NCI-H345 treated with DMSO at 0.1 percent for 48 hours (cell line): ENCODE measurements around the gene TAF4.
A peak's percentile ranks its signal among the peaks of the same experiment; 100 is the strongest.
"Not testable (repeated sequence)": the region's sequence is repeated elsewhere in the genome, so short reads cannot be mapped to it uniquely, and the experiment has no call there.

Experiments used
- DNase-seq: peaks from one replicate; lab custom pipeline; 2025; ENCODE audit not compliant: unreplicated experiment; lab: John Stamatoyannopoulos, UW

Gene TAF4

GRCh38 chr20:61951695-61952533, 113.8 kb downstream of the TAF4 start:
- no peak for DNase-seq

- no peak for DNase-seq
Observed at GRCh38 chr20:61950641-61951071, 115.0 kb downstream of the TAF4 start.

GRCh38 chr20:61949714-61950640, 115.7 kb downstream of the TAF4 start:
- no peak for DNase-seq

GRCh38 chr20:61949363-61949713, 116.3 kb downstream of the TAF4 start:
- DNase-seq: no peak

- no peak for DNase-seq
Observed at GRCh38 chr20:61948586-61949362, 116.9 kb downstream of the TAF4 start.

- not testable (repeated sequence) for DNase-seq
Observed at GRCh38 chr20:61948056-61948455, 117.6 kb downstream of the TAF4 start.

- DNase-seq: not testable (repeated sequence)
Observed at GRCh38 chr20:61945495-61945894, 120.2 kb downstream of the TAF4 start.

GRCh38 chr20:61944967-61945366, 120.7 kb downstream of the TAF4 start:
- DNase-seq: not testable (repeated sequence)

- DNase-seq: no peak
Observed at GRCh38 chr20:61942526-61942925, 123.2 kb downstream of the TAF4 start.

- DNase-seq: no peak
Observed at GRCh38 chr20:61941721-61942405, 123.8 kb downstream of the TAF4 start.

GRCh38 chr20:61940976-61941720, 124.5 kb downstream of the TAF4 start:
- DNase-seq: no peak

GRCh38 chr20:61940491-61940890, 125.2 kb downstream of the TAF4 start:
- DNase-seq: peak; percentile 17

- no peak for DNase-seq
Observed at GRCh38 chr20:61939691-61940360, 125.9 kb downstream of the TAF4 start.

GRCh38 chr20:61938839-61939690, 126.6 kb downstream of the TAF4 start:
- no peak for DNase-seq

GRCh38 chr20:61937963-61938838, 127.5 kb downstream of the TAF4 start:
- no peak for DNase-seq

GRCh38 chr20:61937146-61937962, 128.3 kb downstream of the TAF4 start:
- DNase-seq: no peak
